ENCODE data around the gene CCDC91. TPM values are rescaled to one million over a fixed set of nuclear protein-coding genes. Genes with fewer than 3 reads are reported as not detected.

The CCDC91 gene
- total and polyA plus RNA-seq, 2 donors (not counting 1 experiment from before 2014, with no cell fraction given), result 23.9 to 47.6 TPM

DNA sequence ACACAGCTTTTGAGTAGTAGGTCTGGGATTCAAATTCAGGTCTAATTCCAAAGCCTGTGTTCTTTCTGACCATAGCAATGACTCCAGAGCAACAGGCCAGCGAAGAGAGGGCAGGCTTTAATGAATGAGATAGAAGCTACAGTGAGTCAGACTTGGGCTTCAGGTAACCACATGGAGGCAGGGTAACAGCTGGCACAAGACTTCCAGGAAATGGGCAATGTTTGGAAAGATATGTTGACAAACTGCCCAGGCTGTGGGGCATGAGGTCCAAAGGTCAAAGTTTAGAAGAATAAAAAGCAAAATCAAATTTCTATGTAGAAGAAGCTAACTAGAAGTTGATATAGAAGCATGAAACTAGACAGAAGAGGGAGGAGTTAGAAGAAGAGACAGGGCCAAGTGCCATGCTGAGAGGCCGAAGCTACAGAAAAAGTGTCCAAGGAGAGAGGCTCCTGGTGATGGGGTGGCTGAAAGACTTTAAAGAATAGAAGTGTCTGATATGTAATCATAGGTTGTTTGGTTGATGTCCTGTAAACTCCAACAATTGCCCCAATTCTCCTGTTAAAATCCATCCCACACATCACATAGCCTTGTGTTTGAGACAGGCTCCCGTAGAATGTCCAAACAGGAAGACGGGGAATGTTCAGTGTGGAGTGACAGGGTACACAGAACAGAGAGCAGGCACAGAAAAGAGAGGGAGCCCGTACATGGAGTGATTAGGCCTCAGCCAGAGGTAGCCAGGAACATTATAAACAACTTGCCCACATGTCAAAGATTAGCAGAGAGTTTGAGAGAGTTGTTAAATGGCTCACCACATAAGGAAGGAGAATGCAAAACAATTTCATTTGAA lies 384.7 kb downstream of the CCDC91 start:
- Histone ChIP-seq H3K4me2 (ENCODE audit: extremely low read depth, insufficient read depth, low read length) (no peak overlapping the region), H3K27ac (ENCODE audit: insufficient read depth, low read length) (no peak overlapping the region), H2AFZ (ENCODE audit: low read length) (no peak overlapping the region), H3K4me1 (ENCODE audit: control insufficient read depth, extremely low read depth, insufficient read depth, low read length) (peaks cover 3% of the 10 kb centered on the region), H3K9ac (ENCODE audit: insufficient read depth, low read length) (no peak overlapping the region), H3K79me2 (ENCODE audit: control insufficient read depth, insufficient read depth, low read length) (no peaks in the 10 kb centered on the region), H3K27me3 (ENCODE audit: control insufficient read depth, insufficient read depth, low read length) (no peaks in the 10 kb centered on the region), H4K20me1 (ENCODE audit: control insufficient read depth, extremely low read depth, insufficient read depth, low read length) (no peaks in the 10 kb centered on the region), H3K4me3 (replicated peaks in 1 of 4; ENCODE audit: control extremely low read depth in 1 of 4, insufficient read depth in 1 of 4, low read depth in 3 of 4, low read length in 4 of 4) (no peak overlapping the region), H3K36me3 (ENCODE audit: control insufficient read depth, insufficient read depth, low read length) (no peaks in the 10 kb centered on the region), H3K9me3 (ENCODE audit: control insufficient read depth, insufficient read depth, low read depth, low read length) (no peaks in the 10 kb centered on the region)
- DNase-seq (ENCODE audit: low read depth in 2 of 2), result no peak
- TF ChIP-seq EZH2 (IDR thresholded peaks at IDR 0.05; ENCODE audit: low read length, missing control alignments) (no peak), CTCF (conservative IDR thresholded peaks at IDR 0.05 in 1 of 2, IDR thresholded peaks at IDR 0.05 in 1 of 2; ENCODE audit: low read depth in 1 of 2, low read length in 2 of 2) (no peak)

DNA sequence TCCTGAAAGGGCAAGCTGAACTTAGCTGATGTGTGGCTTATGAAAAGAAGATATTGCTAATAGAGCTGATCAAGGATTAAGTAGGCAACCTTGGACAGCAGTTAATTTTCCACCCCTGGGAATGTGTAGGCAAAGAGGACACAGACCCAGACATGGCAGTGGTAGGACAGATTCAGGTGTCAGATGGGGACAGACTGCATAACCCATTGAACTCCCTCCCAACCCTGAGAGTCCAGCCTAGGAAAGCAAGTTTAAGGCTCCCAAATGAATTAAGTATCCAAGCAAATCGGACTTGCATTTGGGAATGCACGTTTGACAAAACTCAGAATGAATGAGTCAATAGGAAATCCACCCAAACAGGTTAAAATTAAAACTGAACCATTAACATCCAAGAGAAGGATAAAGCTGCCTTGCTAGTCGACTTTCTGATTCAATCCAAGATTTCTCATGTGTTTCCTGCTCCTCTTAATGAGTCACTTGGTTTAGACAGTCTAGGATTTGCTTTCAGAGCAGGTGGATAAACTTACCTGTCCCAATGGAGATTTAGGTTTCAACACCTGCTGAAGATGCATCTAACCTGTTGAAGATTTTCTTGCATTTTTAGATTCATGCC lies 385.4 kb downstream of the CCDC91 start:
- no peak overlapping the region for H2AFZ ChIP-seq (ENCODE audit: low read length)
- H3K27me3 ChIP-seq (ENCODE audit: control insufficient read depth, insufficient read depth, low read length), result no peaks in the 10 kb centered on the region
- H3K9ac ChIP-seq (ENCODE audit: insufficient read depth, low read length), result no peak overlapping the region
- no peaks in the 10 kb centered on the region for H3K79me2 ChIP-seq (ENCODE audit: control insufficient read depth, insufficient read depth, low read length)
- H3K9me3 ChIP-seq (ENCODE audit: control insufficient read depth, insufficient read depth, low read depth, low read length), result no peaks in the 10 kb centered on the region
- DNase-seq (ENCODE audit: low read depth in 2 of 2), result no peak
- H3K27ac ChIP-seq (ENCODE audit: insufficient read depth, low read length), result no peak overlapping the region
- H3K4me3 ChIP-seq (replicated peaks in 1 of 4; ENCODE audit: control extremely low read depth in 1 of 4, insufficient read depth in 1 of 4, low read depth in 3 of 4, low read length in 4 of 4), result no peak overlapping the region
- no peak for TF ChIP-seq EZH2 (IDR thresholded peaks at IDR 0.05; ENCODE audit: low read length, missing control alignments)
- no peak for TF ChIP-seq CTCF (conservative IDR thresholded peaks at IDR 0.05 in 1 of 2, IDR thresholded peaks at IDR 0.05 in 1 of 2; ENCODE audit: low read depth in 1 of 2, low read length in 2 of 2)
- no peaks in the 10 kb centered on the region for H3K36me3 ChIP-seq (ENCODE audit: control insufficient read depth, insufficient read depth, low read length)
- no peaks in the 10 kb centered on the region for H4K20me1 ChIP-seq (ENCODE audit: control insufficient read depth, extremely low read depth, insufficient read depth, low read length)
- H3K4me2 ChIP-seq (ENCODE audit: extremely low read depth, insufficient read depth, low read length), result no peak overlapping the region
- no peaks in the 10 kb centered on the region for H3K4me1 ChIP-seq (ENCODE audit: control insufficient read depth, extremely low read depth, insufficient read depth, low read length)

- DNase-seq (ENCODE audit: low read depth in 2 of 2), result peak in 1 of 2 donors; percentile 26
- no peak overlapping the region for H3K27ac ChIP-seq (ENCODE audit: insufficient read depth, low read length)
These were observed 388.1 kb downstream of the CCDC91 start for GRCh38 chr12:28578361-28578760.

More at GRCh38 chr12:28578361-28578760, 388.1 kb downstream of the CCDC91 start:
- no peaks in the 10 kb centered on the region for H3K9me3 ChIP-seq (ENCODE audit: control insufficient read depth, insufficient read depth, low read depth, low read length)
- no peaks in the 10 kb centered on the region for H3K4me1 ChIP-seq (ENCODE audit: control insufficient read depth, extremely low read depth, insufficient read depth, low read length)
- no peaks in the 10 kb centered on the region for H3K36me3 ChIP-seq (ENCODE audit: control insufficient read depth, insufficient read depth, low read length)
- no peak overlapping the region for H3K4me2 ChIP-seq (ENCODE audit: extremely low read depth, insufficient read depth, low read length)
- no peak overlapping the region for H3K9ac ChIP-seq (ENCODE audit: insufficient read depth, low read length)
- TF ChIP-seq CTCF (conservative IDR thresholded peaks at IDR 0.05 in 1 of 2, IDR thresholded peaks at IDR 0.05 in 1 of 2; ENCODE audit: low read depth in 1 of 2, low read length in 2 of 2) (no peak), EZH2 (IDR thresholded peaks at IDR 0.05; ENCODE audit: low read length, missing control alignments) (no peak)
- H2AFZ ChIP-seq (ENCODE audit: low read length), result no peak overlapping the region
- no peaks in the 10 kb centered on the region for H3K27me3 ChIP-seq (ENCODE audit: control insufficient read depth, insufficient read depth, low read length)
- no peaks in the 10 kb centered on the region for H4K20me1 ChIP-seq (ENCODE audit: control insufficient read depth, extremely low read depth, insufficient read depth, low read length)
- no peaks in the 10 kb centered on the region for H3K79me2 ChIP-seq (ENCODE audit: control insufficient read depth, insufficient read depth, low read length)
- H3K4me3 ChIP-seq (replicated peaks in 1 of 4; ENCODE audit: control extremely low read depth in 1 of 4, insufficient read depth in 1 of 4, low read depth in 3 of 4, low read length in 4 of 4), result no peak overlapping the region

Measured in fibroblast of lung (primary cell).